ENCODE results near the gene ANK3.

ANK3 gene

DNA sequence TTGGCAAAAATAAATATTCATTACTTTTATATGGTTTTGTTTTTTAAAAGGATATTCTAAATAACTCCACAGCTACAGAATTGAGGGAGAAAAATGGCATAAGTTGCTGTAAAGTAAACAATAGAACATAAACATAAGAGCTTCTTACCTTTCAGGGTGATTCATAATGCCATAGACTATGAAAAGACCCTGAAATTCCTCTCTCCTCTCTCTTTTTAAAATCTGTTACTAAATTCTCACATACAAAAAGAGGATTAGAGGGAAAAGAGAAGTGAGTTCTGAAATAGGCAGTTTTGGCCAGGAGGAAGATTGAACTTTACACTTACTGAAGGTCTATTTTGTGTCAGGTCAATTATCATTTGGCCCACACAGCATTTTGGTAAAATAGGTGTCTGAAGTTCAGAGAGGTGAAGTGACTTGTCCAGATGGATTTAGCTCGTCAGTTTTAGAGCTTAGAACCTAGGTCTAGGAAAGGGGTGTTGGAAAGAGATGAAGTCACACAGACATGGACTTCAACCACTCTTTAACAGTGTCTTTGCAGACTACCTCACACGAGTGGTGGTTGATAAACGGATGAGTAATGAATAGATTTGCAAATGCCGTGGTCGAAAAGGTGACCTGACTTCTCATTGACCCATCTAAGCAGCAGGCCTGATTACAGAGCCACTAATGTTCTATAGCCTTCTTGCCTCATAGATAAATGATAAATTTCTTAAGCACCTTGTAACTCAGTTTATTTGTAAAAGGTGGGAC, 292.7 kb downstream of the ANK3 start:
- TF ChIP-seq, protein P1, sequence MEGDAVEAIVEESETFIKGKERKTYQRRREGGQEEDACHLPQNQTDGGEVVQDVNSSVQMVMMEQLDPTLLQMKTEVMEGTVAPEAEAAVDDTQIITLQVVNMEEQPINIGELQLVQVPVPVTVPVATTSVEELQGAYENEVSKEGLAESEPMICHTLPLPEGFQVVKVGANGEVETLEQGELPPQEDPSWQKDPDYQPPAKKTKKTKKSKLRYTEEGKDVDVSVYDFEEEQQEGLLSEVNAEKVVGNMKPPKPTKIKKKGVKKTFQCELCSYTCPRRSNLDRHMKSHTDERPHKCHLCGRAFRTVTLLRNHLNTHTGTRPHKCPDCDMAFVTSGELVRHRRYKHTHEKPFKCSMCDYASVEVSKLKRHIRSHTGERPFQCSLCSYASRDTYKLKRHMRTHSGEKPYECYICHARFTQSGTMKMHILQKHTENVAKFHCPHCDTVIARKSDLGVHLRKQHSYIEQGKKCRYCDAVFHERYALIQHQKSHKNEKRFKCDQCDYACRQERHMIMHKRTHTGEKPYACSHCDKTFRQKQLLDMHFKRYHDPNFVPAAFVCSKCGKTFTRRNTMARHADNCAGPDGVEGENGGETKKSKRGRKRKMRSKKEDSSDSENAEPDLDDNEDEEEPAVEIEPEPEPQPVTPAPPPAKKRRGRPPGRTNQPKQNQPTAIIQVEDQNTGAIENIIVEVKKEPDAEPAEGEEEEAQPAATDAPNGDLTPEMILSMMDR (conservative IDR thresholded peaks at IDR 0.05; ENCODE audit: low read depth), result no peak
- no peak for DNase-seq (ENCODE audit: low spot score)
- ChIA-PET POLR2A (ENCODE audit: low non-redundant PET) (no interaction called here), CTCF (interaction anchor here (2.8 kb wide), 1 partner anchor 112 kb away, joined by 14 read pairs; no protein-coding TSS in a partner anchor)
- no peak overlapping the region for H3K27ac ChIP-seq

DNA sequence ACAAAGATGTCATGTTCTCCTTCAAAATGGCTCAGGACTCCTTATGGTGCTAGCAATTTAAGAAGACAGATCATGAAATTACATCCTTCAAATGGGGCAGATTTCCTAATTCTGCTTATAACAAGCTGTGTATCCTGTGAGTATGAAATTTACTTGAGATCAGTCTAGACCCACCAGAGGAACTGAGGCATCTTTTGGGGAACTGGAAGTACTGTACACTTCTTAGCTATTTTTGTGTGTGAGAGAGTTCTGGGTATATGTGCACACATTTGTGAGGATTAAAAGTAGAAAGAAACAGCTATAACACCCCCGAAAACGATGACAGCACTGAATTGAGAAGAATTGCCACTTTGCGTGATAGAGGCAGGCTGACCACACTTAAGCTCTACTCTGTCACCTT, 296.4 kb downstream of the ANK3 start:
- TF ChIP-seq, protein P1 (conservative IDR thresholded peaks at IDR 0.05; ENCODE audit: low read depth), result no peak
- CTCF ChIA-PET, result no interaction called here
- POLR2A ChIA-PET (ENCODE audit: low non-redundant PET), result no interaction called here
- no peak for DNase-seq (ENCODE audit: low spot score)
- H3K27ac ChIP-seq, result no peak overlapping the region

DNA sequence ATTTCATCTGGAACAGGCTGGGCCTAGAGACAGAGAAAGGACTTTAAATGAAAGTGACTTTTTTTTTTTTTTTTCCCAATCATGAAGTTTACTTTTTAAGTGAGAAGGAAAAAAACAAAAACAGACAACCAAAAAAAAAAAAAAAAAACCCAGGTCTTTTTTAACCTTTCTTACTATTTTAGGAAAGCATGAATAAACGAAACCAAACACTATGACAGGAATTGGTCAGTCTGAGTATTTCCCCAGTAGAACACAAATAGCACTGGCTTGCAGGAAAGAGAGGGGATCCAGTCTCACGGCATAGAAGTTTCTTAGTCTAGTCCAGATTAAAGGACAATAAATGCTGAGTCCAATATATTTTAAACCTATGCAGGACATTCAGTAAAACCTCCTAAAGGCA, 302.8 kb downstream of the ANK3 start:
- POLR2A ChIA-PET (ENCODE audit: low non-redundant PET), result no interaction called here
- TF ChIP-seq, protein P1 (conservative IDR thresholded peaks at IDR 0.05; ENCODE audit: low read depth), result no peak
- CTCF ChIA-PET, result interaction anchor here (0.5 kb wide), 1 partner anchor 13 kb away, joined by 3 read pairs; no protein-coding TSS in a partner anchor

DNA sequence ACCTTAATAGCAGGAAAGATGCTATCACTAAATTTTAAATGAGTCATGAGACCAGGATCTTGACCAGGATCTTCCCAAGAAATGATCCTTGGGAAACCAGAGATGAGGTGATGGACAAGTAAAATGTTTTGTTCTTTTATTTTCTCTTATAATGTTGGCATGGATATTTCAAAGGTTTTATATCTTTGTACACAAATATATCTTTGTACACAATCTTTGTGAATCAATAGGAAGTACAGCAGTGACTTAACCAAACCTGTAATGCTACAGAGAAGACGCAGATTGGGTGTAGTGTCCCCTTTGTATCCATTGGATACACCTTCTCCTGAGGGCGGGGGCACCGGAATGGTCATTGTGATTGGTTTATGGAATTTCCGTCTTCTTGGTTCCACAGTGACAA, 303.3 kb downstream of the ANK3 start:
- TF ChIP-seq, protein P1 (conservative IDR thresholded peaks at IDR 0.05; ENCODE audit: low read depth), result no peak
- CTCF ChIA-PET, result no interaction called here
- no peak overlapping the region for H3K27ac ChIP-seq
- POLR2A ChIA-PET (ENCODE audit: low non-redundant PET), result no interaction called here
- no peak for DNase-seq (ENCODE audit: low spot score)

More for the DNA sequence above, 302.8 kb downstream of the ANK3 start:
- DNase-seq (ENCODE audit: low spot score), result no peak
- H3K27ac ChIP-seq, result no peak overlapping the region

DNA sequence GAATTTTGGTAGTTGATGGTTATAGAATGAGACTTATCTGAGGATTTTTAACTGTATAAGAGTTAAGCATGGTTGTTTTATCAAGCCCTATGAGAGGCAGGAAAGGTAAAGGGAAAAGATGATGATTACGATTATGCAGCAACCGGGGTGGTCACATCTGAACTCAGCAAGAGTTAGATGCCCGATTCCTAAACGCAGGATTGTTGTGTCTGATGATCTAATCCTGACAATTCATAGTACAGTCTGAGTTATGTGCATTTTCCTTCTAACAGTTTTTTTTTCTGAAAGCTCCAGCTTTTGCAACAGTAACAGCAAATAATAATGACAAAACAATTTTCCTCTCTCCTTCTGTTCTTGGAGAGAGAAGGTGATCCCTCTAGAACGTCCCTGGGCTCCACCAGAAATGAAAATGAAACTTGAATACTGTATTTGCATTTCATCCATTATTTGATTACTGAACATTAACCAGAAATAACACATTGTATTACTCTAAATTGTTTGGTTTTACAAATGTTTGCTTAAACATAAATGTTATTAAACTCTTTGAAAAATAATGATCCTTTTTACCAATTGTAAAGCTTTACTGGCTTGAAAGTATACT, 306.8 kb downstream of the ANK3 start:
- TF ChIP-seq, protein P1 (conservative IDR thresholded peaks at IDR 0.05; ENCODE audit: low read depth), result no peak
- ChIA-PET POLR2A (ENCODE audit: low non-redundant PET) (no interaction called here), CTCF (no interaction called here)
- no peak for DNase-seq (ENCODE audit: low spot score)
- H3K27ac ChIP-seq, result no peak overlapping the region

DNA sequence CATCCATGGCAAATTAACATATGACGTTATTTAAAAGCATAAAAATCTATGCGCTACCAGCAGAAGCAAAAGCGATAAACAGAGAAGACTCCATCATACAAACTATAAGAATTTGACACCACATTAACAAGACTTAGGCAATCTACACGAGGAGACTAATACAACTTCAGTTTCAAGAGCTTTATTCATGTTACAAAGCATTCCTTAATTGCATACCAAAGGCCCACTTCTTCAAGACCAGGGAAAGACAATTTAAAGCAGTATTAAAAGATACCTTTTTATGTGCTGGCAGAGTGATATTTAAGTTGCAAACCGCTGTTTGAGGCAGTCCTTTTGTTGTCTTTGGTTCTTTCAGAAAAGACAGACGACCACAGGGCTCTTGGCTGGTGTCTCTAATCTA, 307.3 kb downstream of the ANK3 start:
- no peak overlapping the region for H3K27ac ChIP-seq
- ChIA-PET CTCF (no interaction called here), POLR2A (ENCODE audit: low non-redundant PET) (no interaction called here)
- TF ChIP-seq, protein P1 (conservative IDR thresholded peaks at IDR 0.05; ENCODE audit: low read depth), result no peak
- no peak for DNase-seq (ENCODE audit: low spot score)

Data from RWPE1 (cell line).